ENCODE data around the gene RABL2B. TPM values are rescaled to one million over a fixed set of nuclear protein-coding genes. Genes with fewer than 3 reads are reported as not detected.
"Not testable (repeated sequence)": the region's sequence is repeated elsewhere in the genome, so short reads cannot be mapped to it uniquely, and the experiment has no call there.

RABL2B gene
- total RNA-seq, 1 experiment from 2014 or later: 36.7 TPM

- RAD21 ChIA-PET (ENCODE audit: low non-redundant PET in 1 of 2, low total read pairs in 2 of 2, uncharacterized antibody in 2 of 2, unreplicated experiment in 2 of 2); H3K4me1 ChIP-seq (ENCODE audit: control insufficient read depth in 1 of 2, insufficient read depth in 2 of 2, low read length in 2 of 2); H3K9me3 ChIP-seq (ENCODE audit: control insufficient read depth in 1 of 2, insufficient read depth in 1 of 2, low read depth in 1 of 2, low read length in 2 of 2); H3K4me2 ChIP-seq (ENCODE audit: low read length); H3K79me2 ChIP-seq (ENCODE audit: insufficient read depth, low read length); H3K9me2 ChIP-seq (ENCODE audit: insufficient read depth); H3K4me3 ChIP-seq (replicated peaks in 1 of 2; ENCODE audit: low read depth in 1 of 2, low read length in 2 of 2); POLR2A ChIA-PET; intact Hi-C loops (cut with micrococcal nuclease); H3K27me3 ChIP-seq (ENCODE audit: insufficient read depth, low read length); H3K36me3 ChIP-seq (ENCODE audit: control insufficient read depth in 1 of 2, insufficient read depth in 2 of 2, low read length in 2 of 2); H4K20me1 ChIP-seq (ENCODE audit: insufficient read depth); H3K27ac ChIP-seq (ENCODE audit: low read depth, low read length); H2AFZ ChIP-seq (ENCODE audit: low read depth, low read length, poor library complexity, severe bottlenecking); H3K9ac ChIP-seq (ENCODE audit: low read length); BruUV-seq (replicated peaks): not testable (repeated sequence)
- ATAC-seq (peak; percentile 99), DNase-seq (ENCODE audit: low read depth, low spot score) (peak; percentile 65)
- CTCF ChIA-PET: interaction anchor here (0.6 to 1.2 kb wide), 5 partner anchors 15 to 280 kb away, joined by 3 to 8 read pairs (median 4); partner anchors contain the start of gene SCO2
- TF ChIP-seq CTCF (IDR thresholded peaks at IDR 0.05 in 2 of 3, conservative IDR thresholded peaks at IDR 0.05 in 1 of 3; ENCODE audit: borderline replicate concordance in 1 of 3, insufficient read depth in 1 of 3, low read depth in 2 of 3, low read length in 2 of 3) (peak; percentile 66 to 92 (median 84)), RAD21 (IDR thresholded peaks at IDR 0.05; ENCODE audit: low read depth) (peak; percentile 59)
Observed at GRCh38 chr22:50775132-50775531, 8.3 kb downstream of the RABL2B start.

GRCh38 chr22:50764288-50764687 is 19.1 kb downstream of the RABL2B start:
- H3K4me3 ChIP-seq (replicated peaks in 1 of 2; ENCODE audit: low read depth in 1 of 2, low read length in 2 of 2); H3K36me3 ChIP-seq (ENCODE audit: control insufficient read depth in 1 of 2, insufficient read depth in 2 of 2, low read length in 2 of 2); POLR2A ChIA-PET; RAD21 ChIA-PET (ENCODE audit: low non-redundant PET in 1 of 2, low total read pairs in 2 of 2, uncharacterized antibody in 2 of 2, unreplicated experiment in 2 of 2); H3K9ac ChIP-seq (ENCODE audit: low read length); CTCF ChIA-PET; intact Hi-C loops (cut with micrococcal nuclease); H3K27ac ChIP-seq (ENCODE audit: low read depth, low read length); H2AFZ ChIP-seq (ENCODE audit: low read depth, low read length, poor library complexity, severe bottlenecking); H3K9me2 ChIP-seq (ENCODE audit: insufficient read depth); H3K4me2 ChIP-seq (ENCODE audit: low read length); DNase-seq (ENCODE audit: low read depth, low spot score); H4K20me1 ChIP-seq (ENCODE audit: insufficient read depth); H3K27me3 ChIP-seq (ENCODE audit: insufficient read depth, low read length); H3K9me3 ChIP-seq (ENCODE audit: control insufficient read depth in 1 of 2, insufficient read depth in 1 of 2, low read depth in 1 of 2, low read length in 2 of 2); H3K4me1 ChIP-seq (ENCODE audit: control insufficient read depth in 1 of 2, insufficient read depth in 2 of 2, low read length in 2 of 2); ATAC-seq; H3K79me2 ChIP-seq (ENCODE audit: insufficient read depth, low read length); BruUV-seq (replicated peaks): not testable (repeated sequence)

GRCh38 chr22:50761829-50762228 is 21.6 kb downstream of the RABL2B start:
- H3K4me3 ChIP-seq (replicated peaks in 1 of 2; ENCODE audit: low read depth in 1 of 2, low read length in 2 of 2); DNase-seq (ENCODE audit: low read depth, low spot score); H4K20me1 ChIP-seq (ENCODE audit: insufficient read depth); H3K27ac ChIP-seq (ENCODE audit: low read depth, low read length); H3K79me2 ChIP-seq (ENCODE audit: insufficient read depth, low read length); H2AFZ ChIP-seq (ENCODE audit: low read depth, low read length, poor library complexity, severe bottlenecking); H3K9me2 ChIP-seq (ENCODE audit: insufficient read depth); BruUV-seq (replicated peaks); RAD21 ChIA-PET (ENCODE audit: low non-redundant PET in 1 of 2, low total read pairs in 2 of 2, uncharacterized antibody in 2 of 2, unreplicated experiment in 2 of 2); H3K36me3 ChIP-seq (ENCODE audit: control insufficient read depth in 1 of 2, insufficient read depth in 2 of 2, low read length in 2 of 2); H3K4me1 ChIP-seq (ENCODE audit: control insufficient read depth in 1 of 2, insufficient read depth in 2 of 2, low read length in 2 of 2); intact Hi-C loops (cut with micrococcal nuclease); ATAC-seq; POLR2A ChIA-PET; H3K9ac ChIP-seq (ENCODE audit: low read length); H3K27me3 ChIP-seq (ENCODE audit: insufficient read depth, low read length); H3K4me2 ChIP-seq (ENCODE audit: low read length); H3K9me3 ChIP-seq (ENCODE audit: control insufficient read depth in 1 of 2, insufficient read depth in 1 of 2, low read depth in 1 of 2, low read length in 2 of 2); CTCF ChIA-PET: not testable (repeated sequence)
